AG10803 (cell line): ENCODE results near the gene ZNF3.
A peak's percentile ranks its signal among the peaks of the same experiment; 100 is the strongest.

ENCODE experiments used
- DNase-seq: peaks from one replicate; pipeline ENCODE4 v3.0.0; 2010; ENCODE audit warnings: low read depth
- H3K4me3 ChIP-seq: 2 replicates; pipeline ENCODE4 v1.5.1; 2011; ENCODE audit warnings: mild to moderate bottlenecking, low read length, control low read depth
- TF ChIP-seq, protein P1 (sequence below): conservative IDR thresholded peaks from 2 replicates; pipeline ENCODE4 v1.5.1; 2011; ENCODE audit warnings: mild to moderate bottlenecking, low read length, control low read depth, inconsistent platforms

Gene ZNF3

DNA sequence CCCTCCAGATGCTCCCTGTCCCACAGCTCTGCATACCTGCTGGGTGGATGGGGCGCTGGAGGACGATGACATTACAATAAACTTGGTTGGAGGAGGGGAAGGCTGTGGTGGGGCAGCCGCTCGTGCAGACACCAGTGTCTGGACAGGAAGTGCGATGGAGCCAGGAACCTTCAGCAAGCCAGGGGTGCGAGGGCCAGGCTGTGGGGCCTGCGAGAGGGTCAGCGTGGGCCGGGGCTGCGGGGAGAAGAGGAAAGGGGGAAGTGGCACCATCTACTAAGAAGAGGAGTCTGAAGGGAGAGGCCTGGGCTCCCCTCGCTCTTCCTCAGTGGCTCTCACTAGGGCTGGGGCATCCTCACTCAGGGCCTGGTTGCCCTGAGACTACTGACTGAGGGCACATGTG, 26.4 kb upstream of the ZNF3 start:
- TF ChIP-seq, protein P1, sequence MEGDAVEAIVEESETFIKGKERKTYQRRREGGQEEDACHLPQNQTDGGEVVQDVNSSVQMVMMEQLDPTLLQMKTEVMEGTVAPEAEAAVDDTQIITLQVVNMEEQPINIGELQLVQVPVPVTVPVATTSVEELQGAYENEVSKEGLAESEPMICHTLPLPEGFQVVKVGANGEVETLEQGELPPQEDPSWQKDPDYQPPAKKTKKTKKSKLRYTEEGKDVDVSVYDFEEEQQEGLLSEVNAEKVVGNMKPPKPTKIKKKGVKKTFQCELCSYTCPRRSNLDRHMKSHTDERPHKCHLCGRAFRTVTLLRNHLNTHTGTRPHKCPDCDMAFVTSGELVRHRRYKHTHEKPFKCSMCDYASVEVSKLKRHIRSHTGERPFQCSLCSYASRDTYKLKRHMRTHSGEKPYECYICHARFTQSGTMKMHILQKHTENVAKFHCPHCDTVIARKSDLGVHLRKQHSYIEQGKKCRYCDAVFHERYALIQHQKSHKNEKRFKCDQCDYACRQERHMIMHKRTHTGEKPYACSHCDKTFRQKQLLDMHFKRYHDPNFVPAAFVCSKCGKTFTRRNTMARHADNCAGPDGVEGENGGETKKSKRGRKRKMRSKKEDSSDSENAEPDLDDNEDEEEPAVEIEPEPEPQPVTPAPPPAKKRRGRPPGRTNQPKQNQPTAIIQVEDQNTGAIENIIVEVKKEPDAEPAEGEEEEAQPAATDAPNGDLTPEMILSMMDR = no peak
- DNase-seq = no peak
- no peak overlapping the region for H3K4me3 ChIP-seq

DNA sequence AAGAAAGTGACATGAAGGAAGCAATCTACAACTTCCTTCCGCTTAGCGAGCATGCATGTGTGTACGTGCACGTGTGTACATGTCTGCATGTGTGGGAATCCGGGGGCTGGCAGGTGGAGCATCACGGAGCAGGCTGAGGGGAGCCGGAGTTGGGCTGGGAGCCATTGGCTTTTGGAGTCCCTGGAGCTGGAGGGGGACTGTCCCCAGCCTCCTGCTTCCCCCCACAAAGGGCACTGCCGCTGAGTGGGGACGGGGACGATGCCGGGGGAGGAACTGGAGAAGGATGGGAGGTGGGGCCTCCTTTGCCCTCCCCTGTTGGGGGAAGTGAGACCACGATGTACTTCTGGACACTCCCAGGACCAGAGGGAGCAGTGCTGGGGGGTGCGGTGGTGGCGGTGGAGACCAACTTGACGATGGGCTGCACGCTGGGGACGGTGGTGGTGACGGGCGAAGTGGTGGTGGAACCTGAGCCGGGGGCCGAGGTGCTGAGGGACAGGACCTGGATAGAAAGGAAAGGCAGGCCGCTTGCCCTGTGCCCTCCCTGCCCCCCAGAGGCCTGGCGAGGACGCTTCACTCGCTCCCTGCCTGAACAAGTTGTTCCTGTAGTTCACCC, 25.7 kb upstream of the ZNF3 start:
- no peak for DNase-seq
- TF ChIP-seq, protein P1 = no peak
- no peak overlapping the region for H3K4me3 ChIP-seq

DNA sequence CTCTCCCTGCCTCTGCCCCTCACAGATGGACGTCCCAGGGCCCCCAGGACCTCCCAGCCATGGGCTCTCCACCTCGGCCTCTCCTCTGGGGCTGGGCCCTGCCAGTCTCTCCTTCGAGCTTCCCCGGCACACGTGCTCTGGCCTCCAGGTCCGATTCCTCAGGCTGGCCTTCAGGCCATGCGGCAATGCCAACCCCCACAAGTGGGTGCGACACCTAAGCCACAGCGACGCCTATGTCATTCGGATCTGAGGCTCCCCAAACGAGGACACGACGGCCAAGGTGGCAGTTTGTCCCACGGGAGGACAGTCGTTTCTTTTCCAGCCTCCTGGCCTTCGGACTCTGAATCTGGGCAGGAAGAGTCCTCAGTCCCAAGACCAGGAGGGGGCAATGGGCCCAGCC, 25.1 kb upstream of the ZNF3 start:
- DNase-seq = no peak
- H3K4me3 ChIP-seq = no peak overlapping the region
- TF ChIP-seq, protein P1 = no peak

DNA sequence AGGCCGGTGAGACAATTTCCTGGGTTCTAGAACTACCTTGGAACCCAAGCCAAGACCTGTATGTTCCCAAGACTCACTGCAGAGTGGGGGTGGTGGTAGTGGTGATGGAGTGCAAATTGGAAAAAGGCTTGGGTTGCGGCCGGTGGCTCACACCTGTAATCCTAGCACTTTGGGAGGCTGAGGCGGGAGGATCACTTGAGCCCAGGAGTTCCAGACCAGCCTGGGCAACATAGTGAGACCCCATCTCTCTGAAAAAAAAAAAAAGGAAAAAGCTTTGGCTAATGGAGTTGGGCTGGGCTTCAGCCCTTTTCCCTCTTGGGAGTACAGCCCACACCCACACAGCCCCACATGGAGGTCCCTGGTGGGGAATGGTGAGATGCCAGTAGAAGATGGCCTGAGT, 24.0 kb upstream of the ZNF3 start:
- no peak overlapping the region for H3K4me3 ChIP-seq
- TF ChIP-seq, protein P1 = no peak
- DNase-seq = no peak

DNA sequence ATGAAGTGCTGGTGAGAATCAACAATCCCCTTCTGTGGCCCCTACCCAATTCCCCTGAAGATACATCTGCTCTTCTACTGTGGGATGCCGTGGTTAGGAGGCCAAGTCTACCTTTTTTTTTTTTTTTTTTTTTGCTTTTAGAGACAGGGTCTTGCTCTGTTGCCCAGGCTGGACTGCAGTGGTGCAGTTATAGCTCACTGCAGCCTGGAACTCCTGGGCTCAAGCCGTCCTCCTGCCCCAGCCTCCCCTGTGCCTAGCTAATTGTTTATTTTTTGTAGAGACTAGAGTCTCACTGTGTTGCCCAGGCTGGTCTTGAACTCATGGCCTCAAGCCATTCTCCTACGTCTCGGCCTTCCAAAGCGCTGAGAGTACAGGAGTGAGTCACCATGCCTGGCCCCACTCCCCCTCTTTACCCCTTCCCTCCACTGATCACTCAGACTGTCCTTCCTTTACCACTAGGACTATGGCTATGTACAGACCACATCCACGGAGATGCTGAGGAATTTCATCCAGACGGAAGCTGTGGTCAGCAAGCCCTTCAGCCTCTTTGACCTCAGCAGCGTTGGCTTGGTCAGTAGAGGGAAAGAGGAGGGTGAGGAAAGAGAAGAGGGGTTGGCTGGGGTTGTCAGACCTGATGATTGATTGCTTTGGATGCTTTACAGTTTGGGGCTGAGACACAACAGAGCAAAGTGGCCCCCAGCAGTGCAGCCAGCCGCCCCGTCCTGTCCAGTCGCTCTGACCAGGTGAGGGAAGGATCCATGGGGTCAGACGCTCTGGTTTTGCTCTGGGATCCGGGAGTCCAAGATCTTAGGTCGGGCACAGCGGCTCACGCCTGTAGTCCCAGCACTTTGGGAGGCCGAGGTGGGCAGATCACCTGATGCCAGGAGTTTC, 21.7 kb upstream of the ZNF3 start:
- peak; percentile 70 for DNase-seq
- no peak overlapping the region for H3K4me3 ChIP-seq
- TF ChIP-seq, protein P1 = no peak

DNA sequence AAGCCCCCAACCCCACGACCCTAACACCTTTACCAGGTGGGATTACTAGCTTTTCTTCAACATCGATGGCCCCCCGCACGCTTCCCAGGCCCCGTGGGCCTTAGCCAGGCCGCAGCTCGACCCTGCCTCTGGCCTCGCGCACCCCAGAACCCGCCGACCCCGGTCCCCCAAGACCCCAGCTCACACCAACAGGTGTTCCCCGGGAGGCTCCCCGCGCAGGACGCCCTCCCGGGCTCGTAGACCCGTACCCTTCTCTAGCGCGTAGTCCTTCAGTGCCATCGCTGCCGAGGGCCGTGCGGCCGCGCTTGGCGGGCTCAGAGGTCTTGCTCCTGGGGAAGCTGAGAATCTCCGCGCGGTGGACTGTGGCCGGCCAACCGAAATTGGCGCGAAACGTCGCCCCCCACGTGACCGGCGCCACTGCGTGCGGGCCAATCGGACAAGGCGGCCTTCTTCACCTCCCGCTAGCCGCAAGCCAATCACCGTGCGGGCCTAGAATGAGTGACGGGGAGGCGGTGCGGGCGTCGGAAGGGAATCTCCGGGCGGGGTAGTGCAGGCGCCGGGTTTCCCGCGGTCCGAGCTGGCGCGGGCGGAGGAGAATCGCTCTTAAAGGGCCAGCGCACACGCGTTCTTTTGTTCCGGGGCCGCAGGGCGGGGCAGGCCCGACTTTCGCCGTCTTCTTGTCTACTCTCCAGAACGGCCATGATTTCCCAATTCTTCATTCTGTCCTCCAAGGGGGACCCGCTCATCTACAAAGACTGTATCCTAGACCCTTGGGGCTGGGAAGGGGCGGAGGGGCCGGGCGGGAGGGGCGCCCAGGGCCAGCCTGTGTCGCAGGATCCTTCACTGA, 19.7 kb upstream of the ZNF3 start, which contains the start of the genes AP4M1 and MCM7:
TSS of gene AP4M1 (plus strand) at position 628 of the 847 bp plus-strand sequence. CDS start at position 700, 72 bp downstream.
TSS of gene MCM7 (minus strand) at position 382 of the 847 bp plus-strand sequence. CDS start at position 279, 103 bp downstream.
- H3K4me3 ChIP-seq = peak within 1 kb of the TSS; percentile 85
- DNase-seq = peak; percentile 99
- TF ChIP-seq, protein P1 = no peak
